SK-N-DZ (cell line): Measurements from ENCODE around the gene CD44.
A peak's percentile ranks its signal among the peaks of the same experiment; 100 is the strongest.

Source experiments
- DNase-seq: peaks from one replicate; pipeline ENCODE4 v3.0.0-alpha.2; 2015; ENCODE audit warnings: low spot score

CD44 gene

GRCh38 chr11:35158701-35159510 is 19.9 kb downstream of the CD44 start:
- no peak for DNase-seq

DNA sequence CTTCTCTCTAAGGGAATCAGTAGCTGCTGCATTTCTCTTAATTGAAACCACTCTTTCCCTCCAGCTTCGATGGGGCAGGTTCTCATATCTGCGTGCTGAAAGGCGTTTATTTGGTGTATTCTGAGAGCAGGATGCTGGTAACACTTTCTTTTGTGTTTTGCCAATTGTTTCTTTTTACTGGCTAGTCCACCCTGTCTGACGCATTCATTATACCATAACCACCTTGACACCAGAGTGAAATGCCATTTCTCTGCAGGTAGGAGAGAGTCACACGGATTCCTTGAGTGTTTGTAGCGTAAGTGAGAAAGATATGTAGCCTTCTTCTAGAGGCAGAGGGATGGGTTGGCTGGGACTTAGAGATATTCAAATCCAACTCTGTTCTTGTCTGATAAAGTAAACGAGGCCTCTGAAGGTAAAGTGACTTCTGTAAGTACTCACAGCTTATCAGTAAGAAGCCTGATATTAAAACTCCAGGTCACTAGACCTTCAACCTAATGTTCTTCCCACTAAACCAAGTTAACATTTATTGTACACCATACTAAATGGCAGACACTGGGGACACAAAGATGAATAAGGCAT is 21.4 kb downstream of the CD44 start:
- no peak for DNase-seq

DNA sequence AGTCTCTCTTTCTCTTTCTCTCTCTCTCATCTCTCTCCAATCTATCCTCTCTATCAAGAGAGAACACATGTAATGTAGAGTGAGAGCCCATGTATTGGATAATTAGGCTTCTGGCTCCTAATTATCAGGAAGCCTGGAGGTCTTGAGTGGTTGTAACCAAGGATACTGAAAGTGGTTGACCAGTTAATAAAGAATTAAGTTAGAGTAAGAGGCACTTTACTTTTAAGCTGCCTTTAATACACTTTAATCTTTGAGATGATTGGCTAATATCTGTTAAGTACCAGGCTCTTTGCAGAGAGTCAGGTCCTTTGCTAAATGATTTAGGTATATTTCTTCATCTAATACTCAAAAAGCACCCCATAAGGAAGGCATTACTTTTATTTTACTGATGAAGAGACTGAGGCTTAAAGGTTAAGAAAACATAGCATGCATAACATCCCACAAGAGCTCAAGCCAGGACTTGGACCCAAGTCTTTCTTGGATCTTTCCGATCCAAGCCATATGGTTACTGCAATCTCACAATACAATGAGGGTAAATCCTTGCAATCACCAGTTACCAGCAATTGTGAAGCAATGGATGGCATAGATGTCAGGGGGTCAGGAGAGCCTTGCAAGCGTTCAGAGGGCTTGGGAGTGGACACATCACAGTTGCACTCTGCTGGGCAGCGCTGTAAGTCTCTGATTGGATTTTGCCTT is 22.1 kb downstream of the CD44 start:
- DNase-seq = peak; percentile 47

DNA sequence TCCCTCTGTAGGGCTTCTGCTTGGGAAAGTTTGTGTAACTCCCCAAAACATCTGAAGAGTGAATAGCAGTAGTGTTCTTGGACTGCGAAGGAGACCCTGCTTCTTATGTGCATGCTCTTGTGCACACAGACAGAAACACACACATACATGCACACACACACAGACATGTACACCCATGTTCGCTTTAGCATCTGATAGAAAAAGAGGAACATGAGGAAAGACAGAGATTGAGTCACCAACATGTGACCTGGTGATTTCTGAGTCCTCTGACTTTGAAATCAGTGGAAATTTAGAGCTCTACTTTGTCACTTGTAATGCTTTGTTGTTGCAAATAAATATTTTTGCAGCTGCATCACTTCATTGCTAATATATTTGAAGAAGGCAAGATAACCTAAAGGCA is 23.8 kb downstream of the CD44 start:
- DNase-seq = no peak

GRCh38 chr11:35163209-35163608 is 24.2 kb downstream of the CD44 start:
- no peak for DNase-seq

- DNase-seq = no peak
Observed at GRCh38 chr11:35163702-35164496, 24.9 kb downstream of the CD44 start.

- no peak for DNase-seq
Observed at GRCh38 chr11:35165030-35165422, 26.1 kb downstream of the CD44 start.

GRCh38 chr11:35165423-35166368 is 26.7 kb downstream of the CD44 start:
- DNase-seq = no peak

DNA sequence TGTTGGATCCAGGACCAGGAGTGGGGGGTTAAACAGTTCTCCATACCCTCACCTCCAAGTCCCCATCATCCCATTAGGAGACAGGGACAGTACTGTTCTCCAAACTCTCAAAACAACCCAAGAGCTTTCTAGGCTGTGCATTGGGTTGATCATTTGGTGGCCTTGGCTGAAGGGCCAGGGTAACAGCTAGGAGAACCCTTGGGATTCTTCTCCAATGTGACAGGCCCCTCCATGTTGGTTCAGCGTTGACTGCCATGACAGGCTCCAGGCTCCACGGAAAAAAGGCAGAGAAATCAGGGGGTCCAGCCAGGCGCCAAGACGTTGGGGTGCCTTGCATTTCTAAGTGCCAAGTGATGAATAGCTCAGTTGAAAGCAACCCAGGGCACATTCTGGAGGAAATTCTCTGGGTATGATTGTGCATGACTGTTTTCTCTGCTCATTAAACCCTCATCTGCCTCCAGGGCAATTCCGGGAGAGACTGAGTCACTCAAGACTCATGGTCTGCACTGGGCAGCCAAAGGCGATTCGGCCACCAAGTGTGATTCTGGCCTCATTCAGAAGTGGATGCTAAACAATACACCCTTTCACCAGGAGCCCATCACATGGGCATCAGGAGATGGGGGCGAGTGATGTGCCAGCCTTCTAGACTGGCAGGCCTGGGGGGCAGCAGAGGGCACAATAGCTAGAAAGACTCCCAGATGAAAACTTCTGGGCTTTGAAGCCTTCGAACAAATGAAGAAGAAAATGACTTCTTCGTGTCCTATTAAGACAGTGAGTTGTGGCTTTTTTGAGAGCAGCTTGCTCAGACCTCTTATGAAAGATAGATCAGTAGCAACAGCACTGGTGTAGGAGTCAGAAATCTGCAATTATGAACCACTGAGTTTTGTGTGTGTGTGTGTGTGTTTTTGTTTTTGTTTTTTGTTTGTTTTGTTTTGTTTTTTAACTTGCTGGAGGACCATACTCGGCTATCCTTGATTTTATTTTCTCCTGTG is 27.7 kb downstream of the CD44 start:
- no peak for DNase-seq

- DNase-seq = no peak
Observed at GRCh38 chr11:35167426-35167954, 28.5 kb downstream of the CD44 start.

GRCh38 chr11:35168671-35169070 is 29.7 kb downstream of the CD44 start:
- DNase-seq = no peak

- DNase-seq = no peak
Observed at GRCh38 chr11:35169112-35169511, 30.1 kb downstream of the CD44 start.

DNA sequence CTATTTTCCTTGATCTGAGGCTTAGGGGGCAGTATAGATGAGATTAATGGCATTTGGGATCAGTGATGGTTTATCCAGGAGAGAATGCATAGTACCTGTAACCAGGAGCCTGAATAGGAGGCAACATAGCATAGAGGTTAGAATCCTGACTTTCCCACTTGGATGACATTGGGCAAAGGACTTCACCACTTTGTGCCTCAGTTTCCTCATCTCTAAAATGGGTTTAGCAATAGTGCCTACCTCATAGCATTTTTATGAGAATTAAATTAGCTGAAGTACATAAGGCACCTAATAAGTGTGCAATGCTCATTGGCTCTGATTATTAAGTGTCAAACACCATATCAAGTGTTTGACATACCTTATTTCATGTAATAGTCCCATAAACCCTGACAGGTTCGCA is 30.8 kb downstream of the CD44 start:
- no peak for DNase-seq

GRCh38 chr11:35170503-35170902 is 31.5 kb downstream of the CD44 start:
- no peak for DNase-seq

GRCh38 chr11:35171226-35171625 is 32.3 kb downstream of the CD44 start:
- DNase-seq = no peak

DNA sequence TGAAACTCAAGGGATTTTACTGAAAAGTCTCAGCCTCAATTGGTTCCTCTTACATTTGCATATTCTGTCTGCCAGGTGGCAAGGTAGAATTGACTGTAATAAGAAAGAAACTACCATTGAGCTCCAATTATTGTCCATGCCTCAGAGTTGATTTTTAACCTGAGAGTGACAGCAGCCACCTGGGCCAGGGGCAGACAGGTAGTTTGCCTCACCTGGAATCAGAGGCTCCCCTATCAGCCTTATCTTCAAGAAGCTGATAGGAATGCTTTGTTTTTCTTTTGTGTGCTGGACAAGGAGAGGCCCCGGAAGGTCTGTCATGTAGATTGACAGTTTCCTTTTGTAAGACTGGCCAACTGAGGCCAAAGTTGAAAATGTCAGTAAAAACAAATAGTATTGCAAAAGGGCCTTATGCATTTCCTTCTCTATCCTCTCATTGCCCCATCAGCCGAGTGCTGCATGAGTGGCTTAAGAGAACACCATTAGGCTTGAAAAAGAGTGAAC is 34.1 kb downstream of the CD44 start:
- DNase-seq = no peak

- no peak for DNase-seq
Observed at GRCh38 chr11:35173616-35174566, 34.9 kb downstream of the CD44 start.

- no peak for DNase-seq
Observed at GRCh38 chr11:35174666-35175065, 35.7 kb downstream of the CD44 start.
